GM18858 (cell line): Measurements from ENCODE around the gene COMMD7.
"Not testable (repeated sequence)": the region's sequence is repeated elsewhere in the genome, so short reads cannot be mapped to it uniquely, and the experiment has no call there.

Experiments
- ATAC-seq: cut with Tn5 transposase; IDR thresholded peaks from one replicate; pipeline ENCODE4 v1.9.1; 2021; ENCODE audit not compliant: unreplicated experiment

Gene COMMD7

GRCh38 chr20:32737371-32738223, 5.7 kb downstream of the COMMD7 start:
- no peak for ATAC-seq

DNA sequence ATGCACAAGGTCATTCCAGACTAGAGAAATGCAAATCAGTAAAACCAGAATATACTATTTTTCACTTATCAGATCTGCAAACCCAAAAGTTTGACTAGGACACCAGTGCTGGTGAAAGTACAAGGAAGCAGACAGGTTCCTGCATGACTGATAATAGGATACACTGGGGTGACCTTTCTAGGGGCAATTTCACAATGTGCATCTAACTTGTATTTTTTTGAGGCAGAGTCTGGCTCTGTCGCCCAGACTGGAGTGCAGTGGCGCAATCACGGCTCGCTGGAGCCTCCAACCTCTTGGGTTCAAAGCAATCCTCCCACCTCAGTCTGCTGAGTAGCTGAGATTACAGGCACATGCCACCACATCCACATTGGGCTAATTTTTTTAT, 11.4 kb downstream of the COMMD7 start:
- ATAC-seq = no peak

- not testable (repeated sequence) for ATAC-seq
These were observed 13.9 kb downstream of the COMMD7 start for GRCh38 chr20:32729334-32729733.

GRCh38 chr20:32728435-32728834, 14.8 kb downstream of the COMMD7 start:
- ATAC-seq = not testable (repeated sequence)

DNA sequence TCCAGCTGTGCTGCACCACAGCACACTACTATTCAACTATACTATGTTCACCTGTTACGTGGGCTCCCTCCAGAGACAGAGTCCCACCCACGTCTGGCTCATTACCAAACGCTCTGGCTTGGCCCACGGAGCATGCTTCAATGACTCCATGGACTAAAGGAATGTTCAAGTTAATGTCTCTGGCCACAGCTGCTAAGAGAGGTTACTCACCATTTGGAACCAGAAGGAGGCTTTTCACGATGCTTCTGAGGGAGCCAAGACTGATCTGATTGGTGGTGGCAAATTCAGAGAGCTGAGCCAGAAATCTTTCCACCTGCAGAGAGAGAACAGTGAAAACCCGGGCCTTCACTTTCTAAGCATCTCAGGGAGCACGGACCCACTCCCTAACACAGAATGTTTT, 15.6 kb downstream of the COMMD7 start:
- no peak for ATAC-seq

GRCh38 chr20:32718749-32719348, 24.4 kb downstream of the COMMD7 start:
- ATAC-seq = no peak

GRCh38 chr20:32711346-32711745, 31.9 kb downstream of the COMMD7 start:
- no peak for ATAC-seq

DNA sequence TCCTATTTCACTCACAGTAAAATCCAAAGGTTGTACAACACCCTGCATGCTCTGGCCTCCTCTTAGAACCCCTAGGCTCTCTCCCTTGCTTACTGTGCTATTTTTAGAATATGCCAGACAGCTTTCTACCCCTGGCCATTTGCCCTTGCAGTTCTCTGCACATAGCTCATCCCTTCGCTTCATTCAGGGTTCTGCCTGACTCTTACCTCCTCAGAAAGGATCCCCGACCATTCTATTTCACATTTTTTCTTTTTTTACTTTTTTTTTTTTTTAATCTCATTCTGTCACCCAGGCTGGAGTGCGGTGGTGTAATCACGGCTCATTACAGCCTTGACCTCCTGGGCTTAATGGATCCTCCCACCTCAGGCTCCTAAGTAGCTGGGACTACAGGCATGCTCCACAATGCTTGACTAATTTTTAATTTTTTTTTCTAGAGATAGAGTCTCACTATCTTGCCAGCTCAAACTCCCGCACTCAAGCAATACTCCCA, 33.6 kb downstream of the COMMD7 start:
- no peak for ATAC-seq

DNA sequence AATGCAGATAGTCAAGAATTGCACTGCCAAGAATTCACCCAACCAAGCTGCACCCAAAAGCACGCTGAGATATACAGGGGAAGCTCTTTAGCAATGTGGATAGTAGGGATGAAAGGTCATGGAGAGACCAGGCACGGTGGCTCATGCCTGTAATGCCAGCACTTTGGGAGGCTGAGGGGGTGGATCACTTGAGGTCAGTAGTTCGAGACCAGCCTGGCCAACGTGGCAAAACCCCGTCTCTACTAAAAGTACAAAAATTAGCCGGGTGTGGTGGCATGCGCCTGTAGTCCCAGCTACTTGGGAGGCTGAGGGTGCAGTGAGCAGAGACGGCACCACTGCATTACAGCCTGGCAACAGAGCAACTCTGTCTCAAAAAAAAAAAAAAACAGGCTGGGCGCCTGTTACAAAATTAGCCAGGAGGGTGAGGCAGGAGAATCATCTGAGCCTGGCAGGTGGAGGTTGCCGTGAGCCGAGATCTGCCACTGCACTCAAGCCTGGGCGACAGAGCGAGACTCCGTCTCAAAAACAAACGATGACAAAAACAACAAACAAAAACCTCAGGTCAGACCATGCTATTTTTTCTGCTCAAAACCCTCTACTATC, 34.1 kb downstream of the COMMD7 start:
- not testable (repeated sequence) for ATAC-seq

- ATAC-seq = no peak
These were observed 35.3 kb downstream of the COMMD7 start for GRCh38 chr20:32707691-32708581.

- no peak for ATAC-seq
These were observed 36.8 kb downstream of the COMMD7 start for GRCh38 chr20:32706486-32706885.

- no peak for ATAC-seq
These were observed 40.4 kb downstream of the COMMD7 start for GRCh38 chr20:32702706-32703425.

GRCh38 chr20:32697608-32698007, 45.7 kb downstream of the COMMD7 start:
- ATAC-seq = no peak

DNA sequence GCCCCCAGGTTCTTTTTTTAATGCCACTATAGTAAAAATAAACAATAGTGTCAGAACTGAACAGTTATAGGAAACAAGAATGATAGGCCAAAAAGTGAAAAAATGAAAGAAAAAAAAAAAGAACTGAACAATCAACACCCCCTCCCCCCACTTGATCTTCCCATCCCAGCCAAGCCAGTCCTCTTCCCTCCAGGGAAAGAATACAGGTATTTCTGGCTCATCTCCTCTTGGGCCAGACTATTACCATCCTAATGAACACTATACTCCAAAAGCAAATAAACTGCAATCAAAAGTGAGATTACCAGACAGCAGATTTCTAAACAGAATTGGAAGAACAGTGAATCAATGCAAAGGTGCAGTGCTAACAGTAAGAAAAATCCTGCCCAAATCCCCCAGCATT, 48.2 kb downstream of the COMMD7 start:
- ATAC-seq = no peak

GRCh38 chr20:32688966-32689365, 54.3 kb downstream of the COMMD7 start:
- not testable (repeated sequence) for ATAC-seq

- no peak for ATAC-seq
These were observed 56.1 kb downstream of the COMMD7 start for GRCh38 chr20:32687180-32687532.

DNA sequence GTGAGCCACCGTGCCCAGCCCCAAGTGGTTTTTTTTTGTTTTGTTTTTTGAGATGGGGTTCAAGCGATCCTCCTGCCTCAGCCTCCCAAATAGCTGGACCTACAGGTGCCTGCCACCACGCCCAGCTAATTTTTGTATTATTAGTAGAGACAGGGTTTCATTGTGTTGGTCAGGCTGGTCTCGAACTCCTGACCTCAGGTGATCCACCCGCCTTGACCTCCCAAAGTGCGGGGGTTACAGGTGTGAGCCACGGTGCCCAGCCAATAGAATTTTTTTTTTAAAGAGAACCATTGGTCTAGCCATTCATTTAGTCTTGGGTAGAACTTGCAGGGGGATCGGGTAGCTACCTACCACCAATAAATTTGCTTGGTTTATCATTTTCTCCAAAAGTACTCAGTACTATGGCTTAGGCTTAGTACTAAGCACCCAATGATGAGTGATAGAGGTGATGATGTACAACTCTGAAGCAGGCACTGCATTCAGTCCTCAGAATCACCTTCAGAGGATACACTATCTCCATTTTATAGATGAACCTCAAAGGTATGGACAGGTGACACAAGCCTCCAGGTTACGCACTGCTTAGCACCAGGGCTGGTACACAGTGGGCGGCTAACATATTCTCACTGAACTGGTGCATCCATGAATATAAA, 56.6 kb downstream of the COMMD7 start:
- ATAC-seq = no peak

GRCh38 chr20:32685541-32686529, 57.4 kb downstream of the COMMD7 start:
- ATAC-seq = no peak

DNA sequence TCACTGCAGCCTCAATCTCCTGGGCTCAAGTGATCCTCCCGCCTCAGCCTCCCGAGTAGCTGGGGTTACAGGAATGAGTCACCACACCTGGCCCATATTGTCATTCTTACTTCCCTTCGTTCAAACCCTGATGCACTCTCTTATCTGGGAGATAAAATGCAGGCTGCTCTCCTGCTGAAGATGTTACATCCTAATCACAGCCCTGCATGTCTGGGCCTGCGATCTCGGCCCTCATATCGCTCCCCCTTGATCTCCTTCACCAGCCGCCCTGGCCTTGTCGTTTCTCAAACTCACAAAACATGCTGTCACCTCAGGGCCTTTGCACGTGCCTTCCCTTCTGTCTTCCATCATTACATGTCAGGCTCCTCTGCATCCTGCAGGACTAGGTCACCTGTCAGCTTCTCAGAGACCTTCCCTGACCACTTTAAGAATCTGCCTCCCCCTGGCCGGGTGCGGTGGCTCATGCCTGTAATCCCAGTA, 60.7 kb downstream of the COMMD7 start:
- no peak for ATAC-seq
